Spleen (tissue), 11 donors: ENCODE data around the gene HIVEP3. TPM values are rescaled to one million over a fixed set of nuclear protein-coding genes. Genes with fewer than 3 reads are reported as not detected.
A peak's percentile ranks its signal among the peaks of the same experiment; 100 is the strongest.

Experiments
- DNase-seq: peaks from one replicate; pipeline ENCODE4 v3.0.0-alpha.2; 2020
- H3K27ac ChIP-seq, 8 donors: fragments of 200-600 bp; sonication (generic) in 7 of 8; 1 replicate in 4 of 8; 2 replicates in 4 of 8; pipeline versions ENCODE4 v1.5.0 to v1.8.0; 2016 to 2021; ENCODE audit warnings: inconsistent platforms in 4 of 8, mild to moderate bottlenecking in 4 of 8, moderate library complexity in 1 of 8
- H3K27me3 ChIP-seq, 7 donors: fragments of 200-600 bp; sonication (generic) in 6 of 7; replicated peaks in 1 of 7; 1 replicate in 4 of 7; 2 replicates in 3 of 7; pipeline versions ENCODE4 v1.5.0 to v1.8.0; 2016 to 2021; ENCODE audit warnings: inconsistent platforms in 3 of 7, mild to moderate bottlenecking in 1 of 7
- H3K36me3 ChIP-seq, 6 donors: fragments of 200-600 bp; sonication (generic) in 5 of 6; 1 replicate in 4 of 6; 2 replicates in 2 of 6; pipeline versions ENCODE4 v1.5.0 to v1.8.0; 2016 to 2021; ENCODE audit warnings: inconsistent platforms in 2 of 6
- H3K4me1 ChIP-seq, 6 donors: fragments of 200-600 bp; sonication (generic) in 5 of 6; 1 replicate in 3 of 6; 2 replicates in 3 of 6; pipeline versions ENCODE4 v1.5.0 to v1.8.0; 2016 to 2021; ENCODE audit warnings: inconsistent platforms in 3 of 6
- H3K4me3 ChIP-seq, 8 donors: fragments of 200-600 bp; sonication (generic) in 7 of 8; 1 replicate in 4 of 8; 2 replicates in 4 of 8; pipeline versions ENCODE4 v1.5.0 to v1.8.0; 2016 to 2021; ENCODE audit warnings: inconsistent platforms in 4 of 8, mild to moderate bottlenecking in 4 of 8, moderate library complexity in 2 of 8
- H3K9me3 ChIP-seq, 8 donors: fragments of 200-600 bp; sonication (generic) in 7 of 8; 1 replicate in 4 of 8; 2 replicates in 4 of 8; pipeline versions ENCODE4 v1.5.0 to v1.8.0; 2016 to 2021; ENCODE audit warnings: inconsistent platforms in 4 of 8
- POLR2A ChIP-seq, 3 donors: fragments of 450-650 bp; IDR thresholded peaks; one replicate each; pipeline ENCODE4 v1.5.1; 2017; ENCODE audit warnings: antibody characterized with exemption in 3 of 3, mild to moderate bottlenecking in 1 of 3
- POLR2AphosphoS5 ChIP-seq, 3 donors: sonication (generic); formaldehyde crosslinking; IDR thresholded peaks; one replicate each; pipeline ENCODE4 v1.5.1; 2017; ENCODE audit warnings: antibody characterized with exemption in 3 of 3
- WGBS, 5 donors: extraction: QIAGEN DNeasy Blood & Tissue Kit in 3 of 5; methylation state at CpG; one replicate each; pipeline versions ENCODE4 v1.1.5 to v1.1.7; 2013 to 2018; 5-methylcytosine and 5-hydroxymethylcytosine counted together
- intact Hi-C: fragments of 100-400 bp; cut with DNase I; formaldehyde crosslinking; loops from one replicate; pipeline ENCODE4 v1.15.0; 2023; ENCODE audit warnings: low total_unique reads
- polyA plus RNA-seq, 3 donors: library from polyadenylated mRNA; stranded (reverse); fragments of 200-250 nt; gene quantifications; one replicate each; pipeline ENCODE4 v1.2.1, GENCODE V29; 2013
- total RNA-seq, 7 donors: library from RNA; depleted of rRNA in 3 of 7; stranded (reverse); fragments of >200 nt in 3 of 7; fragmentation: NEBNext Ultra II Directional in 4 of 7; extraction: Animal tissue kit (Norgen Biotek cat#: 25700) in 4 of 7; gene quantifications; one replicate each; pipeline versions ENCODE4 v1.1.0 to v1.2.1, GENCODE V29; 2016 to 2021
- TF ChIP-seq, protein P1 (sequence below), 11 experiments: fragments of 200-600 bp in 7 of 11; fragments of 450-650 bp in 4 of 11; sonication (generic) in 4 of 11; IDR thresholded peaks in 8 of 11; conservative IDR thresholded peaks in 3 of 11; 1 replicate in 7 of 11; 2 replicates in 4 of 11; pipeline versions ENCODE4 v1.4.0 to v1.8.0; 2016 to 2021; ENCODE audit warnings: antibody characterized with exemption in 11 of 11, inconsistent platforms in 4 of 11, mild to moderate bottlenecking in 1 of 11
- donor health status: healthy with polysubstance abuse.
- donor health status: DM: no; HTN: no; CAD: no; lungs with moderate emphysema.
- donor health status: DM: no; HTN: no; CAD: no.
- donor health status: Bipolar disorder and iron deficiency.
- donor health status: healthy.
- donor health status: DM: no; HTN: no; CAD: no.
- donor health status: DM: yes; HTN: yes; CAD: no.

HIVEP3 gene
- total and polyA plus RNA-seq, 10 donors: 2.4 to 21.2 (median 8.2) TPM

DNA sequence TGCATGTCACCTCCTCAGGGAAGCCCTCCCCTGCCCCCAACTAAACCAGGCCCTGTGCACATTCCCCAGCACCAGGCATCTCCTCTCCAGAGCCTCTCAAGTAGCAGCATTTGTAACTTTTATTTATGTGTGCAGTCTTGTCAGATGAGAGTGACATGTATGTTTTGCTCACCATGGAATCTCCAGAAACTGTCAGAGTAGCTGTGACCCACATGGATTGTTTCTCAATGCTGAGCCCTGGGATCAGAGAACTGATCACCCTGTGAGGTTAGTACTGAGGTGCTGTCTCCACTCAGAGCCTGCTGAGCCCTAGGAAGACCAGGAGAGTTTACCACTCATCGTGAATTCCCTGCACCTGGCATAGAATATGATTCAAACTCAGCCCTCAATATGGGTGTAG lies 243.3 kb downstream of the HIVEP3 start:
- Histone ChIP-seq H3K9me3 (no peaks in the 10 kb centered on the region), H3K27me3 (no peaks in the 10 kb centered on the region), H3K27ac (no peak overlapping the region), H3K36me3 (no peaks in the 10 kb centered on the region), H3K4me3 (no peak overlapping the region), H3K4me1 (peaks cover 25 to 58% (median 47%) of the 10 kb centered on the region in 6 donors)
- DNase-seq: peak; percentile 18
- TF ChIP-seq POLR2A (IDR thresholded peaks at IDR 0.05) (no peak), POLR2AphosphoS5 (IDR thresholded peaks at IDR 0.05) (no peak)
- TF ChIP-seq, protein P1, sequence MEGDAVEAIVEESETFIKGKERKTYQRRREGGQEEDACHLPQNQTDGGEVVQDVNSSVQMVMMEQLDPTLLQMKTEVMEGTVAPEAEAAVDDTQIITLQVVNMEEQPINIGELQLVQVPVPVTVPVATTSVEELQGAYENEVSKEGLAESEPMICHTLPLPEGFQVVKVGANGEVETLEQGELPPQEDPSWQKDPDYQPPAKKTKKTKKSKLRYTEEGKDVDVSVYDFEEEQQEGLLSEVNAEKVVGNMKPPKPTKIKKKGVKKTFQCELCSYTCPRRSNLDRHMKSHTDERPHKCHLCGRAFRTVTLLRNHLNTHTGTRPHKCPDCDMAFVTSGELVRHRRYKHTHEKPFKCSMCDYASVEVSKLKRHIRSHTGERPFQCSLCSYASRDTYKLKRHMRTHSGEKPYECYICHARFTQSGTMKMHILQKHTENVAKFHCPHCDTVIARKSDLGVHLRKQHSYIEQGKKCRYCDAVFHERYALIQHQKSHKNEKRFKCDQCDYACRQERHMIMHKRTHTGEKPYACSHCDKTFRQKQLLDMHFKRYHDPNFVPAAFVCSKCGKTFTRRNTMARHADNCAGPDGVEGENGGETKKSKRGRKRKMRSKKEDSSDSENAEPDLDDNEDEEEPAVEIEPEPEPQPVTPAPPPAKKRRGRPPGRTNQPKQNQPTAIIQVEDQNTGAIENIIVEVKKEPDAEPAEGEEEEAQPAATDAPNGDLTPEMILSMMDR (IDR thresholded peaks at IDR 0.05 in 8 of 11, conservative IDR thresholded peaks at IDR 0.05 in 3 of 11): no peak
- intact Hi-C loops: no loop called here
- WGBS, 5 donors: 96 to 100% (median 97%) methylated on average over 1 of the region's 1 CpG

DNA sequence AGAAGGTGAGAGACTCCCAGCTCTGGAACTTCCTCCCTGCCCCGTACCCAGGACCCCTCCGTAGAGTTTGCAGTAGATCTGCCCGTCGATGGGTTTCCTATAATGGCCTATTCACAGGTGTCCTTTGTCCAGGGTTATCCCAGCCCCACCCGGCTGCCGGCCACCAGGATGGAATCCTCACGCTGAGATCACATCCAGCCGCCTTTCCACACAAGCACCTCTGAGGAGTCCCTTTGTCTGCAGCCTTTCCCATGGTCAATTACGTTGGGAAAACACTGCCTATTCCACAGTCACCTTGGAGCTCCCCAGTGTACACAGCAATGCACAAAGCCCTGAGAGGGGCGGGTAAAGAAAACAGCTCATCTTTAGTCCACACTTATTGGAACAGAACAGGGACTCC lies 244.2 kb downstream of the HIVEP3 start:
- Histone ChIP-seq H3K9me3 (no peaks in the 10 kb centered on the region), H3K27ac (peak overlapping the region in 3 of 8 donors; percentile 64 to 80 (median 69)), H3K27me3 (no peaks in the 10 kb centered on the region), H3K4me1 (peaks cover 25 to 50% (median 43%) of the 10 kb centered on the region in 6 donors), H3K4me3 (no peak overlapping the region), H3K36me3 (no peaks in the 10 kb centered on the region)
- peak; percentile 42 for DNase-seq
- 82 to 90% (median 88%) methylated on average over 10 of the region's 10 CpGs for whole genome bisulfite sequencing, 5 donors
- TF ChIP-seq POLR2AphosphoS5 (IDR thresholded peaks at IDR 0.05) (no peak), POLR2A (IDR thresholded peaks at IDR 0.05) (no peak)
- TF ChIP-seq, protein P1 (IDR thresholded peaks at IDR 0.05 in 8 of 11, conservative IDR thresholded peaks at IDR 0.05 in 3 of 11): no peak
- intact Hi-C loops: no loop called here

DNA sequence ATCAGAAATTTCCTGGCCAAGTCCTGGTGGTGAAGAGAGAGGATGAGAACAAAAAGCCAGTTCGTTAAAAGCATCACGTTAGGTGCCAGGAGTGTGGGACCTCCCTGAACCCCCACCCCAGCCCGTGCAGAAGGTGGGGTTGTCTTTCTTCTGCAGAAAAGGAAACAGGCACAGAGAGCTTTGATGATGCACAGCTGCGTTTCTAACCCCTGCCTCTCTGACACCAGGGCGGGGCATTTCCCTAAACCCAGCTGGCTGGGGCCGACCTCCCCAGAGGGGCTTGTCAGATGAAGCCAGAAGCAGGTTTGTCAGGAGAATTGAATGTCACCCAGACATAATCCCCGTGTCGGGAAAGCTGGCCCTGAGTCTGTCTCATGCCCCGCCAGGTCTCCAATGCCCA lies 244.9 kb downstream of the HIVEP3 start:
- peak; percentile 82 for DNase-seq
- 19 to 30% (median 29%) methylated on average over 9 of the region's 9 CpGs for WGBS, 5 donors

DNA sequence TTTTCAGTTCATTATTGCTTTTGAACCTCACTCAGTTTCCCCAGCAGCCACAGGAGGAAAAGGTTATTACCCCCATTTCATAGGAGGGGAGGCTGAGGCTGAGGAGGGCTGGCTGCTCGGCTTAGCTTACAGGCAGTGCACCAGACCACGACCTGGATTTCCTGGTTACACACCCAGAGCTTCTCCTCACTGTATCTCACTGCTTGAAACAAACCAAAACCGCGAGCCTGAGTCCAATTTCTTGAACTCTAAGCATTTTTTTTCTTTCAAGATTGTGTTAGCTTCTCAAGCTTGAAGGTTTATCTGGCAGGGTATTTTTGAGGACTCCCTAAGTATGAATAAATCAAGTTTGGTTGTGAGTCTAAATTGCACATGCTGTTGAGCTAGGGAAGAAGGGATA lies 245.3 kb downstream of the HIVEP3 start:
- peak; percentile 82 for DNase-seq
- intact Hi-C loops: no loop called here
- H3K9me3 ChIP-seq: no peaks in the 10 kb centered on the region
- peaks cover 15 to 44% (median 32%) of the 10 kb centered on the region in 6 donors for H3K4me1 ChIP-seq
- peak overlapping the region in 2 of 8 donors; percentile 16 to 46 for H3K4me3 ChIP-seq
- peak overlapping the region; percentile 4 to 80 (median 50) for H3K27ac ChIP-seq
- TF ChIP-seq POLR2AphosphoS5 (IDR thresholded peaks at IDR 0.05) (no peak), POLR2A (IDR thresholded peaks at IDR 0.05) (no peak)
- TF ChIP-seq, protein P1 (IDR thresholded peaks at IDR 0.05 in 8 of 11, conservative IDR thresholded peaks at IDR 0.05 in 3 of 11): no peak
- WGBS, 5 donors: 10 to 20% (median 13%) methylated on average over 4 of the region's 4 CpGs
- no peaks in the 10 kb centered on the region for H3K36me3 ChIP-seq
- no peaks in the 10 kb centered on the region for H3K27me3 ChIP-seq

More for the DNA sequence above, 244.9 kb downstream of the HIVEP3 start:
- Histone ChIP-seq H3K4me3 (peak overlapping the region in 2 of 8 donors; percentile 16 to 46), H3K9me3 (no peaks in the 10 kb centered on the region), H3K36me3 (no peaks in the 10 kb centered on the region), H3K4me1 (peaks cover 19 to 44% (median 36%) of the 10 kb centered on the region in 6 donors), H3K27ac (peak overlapping the region in 7 of 8 donors; percentile 4 to 80 (median 55)), H3K27me3 (no peaks in the 10 kb centered on the region)
- TF ChIP-seq, protein P1 (IDR thresholded peaks at IDR 0.05 in 8 of 11, conservative IDR thresholded peaks at IDR 0.05 in 3 of 11): no peak
- TF ChIP-seq POLR2A (IDR thresholded peaks at IDR 0.05): no peak
- no peak for TF ChIP-seq POLR2AphosphoS5 (IDR thresholded peaks at IDR 0.05)
- intact Hi-C loops: no loop called here
